PFSK-1 (cell line): ENCODE measurements around the gene SLC7A4.

Experiments used
- FOXP2 ChIP-seq: optimal IDR thresholded peaks from 2 replicates; pipeline ENCODE3; 2011; ENCODE audit warnings: borderline replicate concordance, control low read depth, inconsistent platforms; ENCODE audit not compliant: insufficient read depth; ENCODE audit errors: extremely low read length, extremely low read depth
- POLR2AphosphoS5 ChIP-seq: IDR thresholded peaks from 2 replicates; pipeline ENCODE4 v1.6.1; 2012; ENCODE audit warnings: low read depth, mild to moderate bottlenecking, control low read depth, low read length, moderate library complexity
- TAF1 ChIP-seq: IDR thresholded peaks from 2 replicates; pipeline ENCODE4 v1.6.1; 2012; ENCODE audit warnings: low read length, control low read depth, borderline replicate concordance; ENCODE audit not compliant: insufficient read depth
- TF ChIP-seq, protein P1 (sequence below), 2 experiments: IDR thresholded peaks; 2 replicates each; pipeline versions ENCODE4 v1.6.1 to v1.8.0; 2011 to 2012; ENCODE audit warnings: low read depth in 2 of 2, low read length in 2 of 2, control low read depth in 1 of 2, inconsistent platforms in 1 of 2, mild to moderate bottlenecking in 1 of 2, moderate library complexity in 1 of 2; ENCODE audit not compliant: insufficient read depth in 1 of 2

DNA sequence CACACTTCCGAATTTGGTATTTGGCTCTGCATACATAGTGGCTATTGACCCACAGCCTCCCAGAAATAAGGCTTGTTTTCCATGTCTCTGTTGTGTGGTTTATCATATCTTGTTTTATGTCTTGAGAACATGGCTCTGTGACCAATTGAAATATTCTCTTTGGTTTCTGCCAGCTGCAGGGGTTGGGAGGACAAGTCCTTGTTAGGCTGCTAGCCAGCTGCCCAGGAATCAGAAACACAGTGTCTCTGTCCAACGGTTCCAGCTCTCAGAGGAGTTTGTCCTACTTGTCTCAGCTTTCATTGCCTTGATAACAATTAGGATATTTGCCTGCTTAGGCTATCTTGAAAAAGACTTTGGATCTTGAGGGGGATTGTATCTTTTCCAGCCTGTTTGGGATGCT, 6.0 kb upstream of the SLC7A4 start:
- TF ChIP-seq, protein P1, sequence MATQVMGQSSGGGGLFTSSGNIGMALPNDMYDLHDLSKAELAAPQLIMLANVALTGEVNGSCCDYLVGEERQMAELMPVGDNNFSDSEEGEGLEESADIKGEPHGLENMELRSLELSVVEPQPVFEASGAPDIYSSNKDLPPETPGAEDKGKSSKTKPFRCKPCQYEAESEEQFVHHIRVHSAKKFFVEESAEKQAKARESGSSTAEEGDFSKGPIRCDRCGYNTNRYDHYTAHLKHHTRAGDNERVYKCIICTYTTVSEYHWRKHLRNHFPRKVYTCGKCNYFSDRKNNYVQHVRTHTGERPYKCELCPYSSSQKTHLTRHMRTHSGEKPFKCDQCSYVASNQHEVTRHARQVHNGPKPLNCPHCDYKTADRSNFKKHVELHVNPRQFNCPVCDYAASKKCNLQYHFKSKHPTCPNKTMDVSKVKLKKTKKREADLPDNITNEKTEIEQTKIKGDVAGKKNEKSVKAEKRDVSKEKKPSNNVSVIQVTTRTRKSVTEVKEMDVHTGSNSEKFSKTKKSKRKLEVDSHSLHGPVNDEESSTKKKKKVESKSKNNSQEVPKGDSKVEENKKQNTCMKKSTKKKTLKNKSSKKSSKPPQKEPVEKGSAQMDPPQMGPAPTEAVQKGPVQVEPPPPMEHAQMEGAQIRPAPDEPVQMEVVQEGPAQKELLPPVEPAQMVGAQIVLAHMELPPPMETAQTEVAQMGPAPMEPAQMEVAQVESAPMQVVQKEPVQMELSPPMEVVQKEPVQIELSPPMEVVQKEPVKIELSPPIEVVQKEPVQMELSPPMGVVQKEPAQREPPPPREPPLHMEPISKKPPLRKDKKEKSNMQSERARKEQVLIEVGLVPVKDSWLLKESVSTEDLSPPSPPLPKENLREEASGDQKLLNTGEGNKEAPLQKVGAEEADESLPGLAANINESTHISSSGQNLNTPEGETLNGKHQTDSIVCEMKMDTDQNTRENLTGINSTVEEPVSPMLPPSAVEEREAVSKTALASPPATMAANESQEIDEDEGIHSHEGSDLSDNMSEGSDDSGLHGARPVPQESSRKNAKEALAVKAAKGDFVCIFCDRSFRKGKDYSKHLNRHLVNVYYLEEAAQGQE (IDR thresholded peaks at IDR 0.05; ENCODE audit: insufficient read depth in 1 of 2, low read depth in 2 of 2, low read length in 2 of 2), result peak in 1 of 2 experiments; percentile 64; a peak in 1 of 4 replicates
- TF ChIP-seq POLR2AphosphoS5, result no peak
- no peak for TF ChIP-seq TAF1
- no peak for TF ChIP-seq FOXP2
